ENCODE measurements around the gene NDUFA8.

Gene NDUFA8

DNA sequence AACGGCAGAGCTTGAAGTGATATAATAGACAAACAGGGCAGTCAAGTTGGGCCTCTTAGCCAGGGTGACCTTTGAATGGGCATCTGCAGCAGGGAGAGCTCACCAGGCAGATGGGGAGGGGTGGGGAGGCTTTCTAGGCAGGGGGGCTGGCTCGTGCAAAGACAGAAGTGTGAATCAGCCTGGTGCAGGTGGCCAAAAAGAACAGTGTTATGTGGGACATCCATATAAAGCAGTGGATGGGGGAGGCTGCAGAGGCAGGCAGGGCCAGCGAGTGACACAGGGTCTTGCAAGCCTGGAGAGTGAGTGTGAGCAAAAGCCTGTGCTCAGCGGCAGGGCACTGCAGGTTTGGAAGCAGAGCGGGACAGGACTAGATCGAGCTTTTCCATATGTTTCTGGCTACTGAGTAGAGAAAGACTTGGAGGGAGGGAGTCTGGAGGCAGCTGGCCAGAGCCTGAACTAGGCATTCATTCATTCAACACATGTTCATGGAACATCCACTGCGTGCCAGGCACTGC lies 52.2 kb downstream of the NDUFA8 start:
- Histone ChIP-seq H3K36me3 (ENCODE audit: control insufficient read depth in 1 of 2, insufficient read depth in 2 of 2, low read length in 2 of 2) (no peaks in the 10 kb centered on the region), H3K27ac (ENCODE audit: low read length) (no peak overlapping the region), H3K4me3 (ENCODE audit: low read depth in 1 of 2, low read length in 2 of 2) (no peak overlapping the region), H3K9me3 (ENCODE audit: control insufficient read depth in 1 of 2, low read length in 2 of 2) (peaks cover 0 to 3% of the 10 kb centered on the region in 2 donors), H3K4me1 (ENCODE audit: control insufficient read depth in 1 of 2, insufficient read depth in 2 of 2, low read length in 2 of 2) (peaks cover 0 to 20% of the 10 kb centered on the region in 2 donors), H3K27me3 (ENCODE audit: low read depth, low read length) (no peaks in the 10 kb centered on the region)

- peaks cover 0 to 20% of the 10 kb centered on the region in 2 donors for H3K4me1 ChIP-seq (ENCODE audit: control insufficient read depth in 1 of 2, insufficient read depth in 2 of 2, low read length in 2 of 2)
- no peak overlapping the region for H3K4me3 ChIP-seq (ENCODE audit: low read depth in 1 of 2, low read length in 2 of 2)
- no peaks in the 10 kb centered on the region for H3K27me3 ChIP-seq (ENCODE audit: low read depth, low read length)
- H3K36me3 ChIP-seq (ENCODE audit: control insufficient read depth in 1 of 2, insufficient read depth in 2 of 2, low read length in 2 of 2), result no peaks in the 10 kb centered on the region
- peaks cover 0 to 3% of the 10 kb centered on the region in 2 donors for H3K9me3 ChIP-seq (ENCODE audit: control insufficient read depth in 1 of 2, low read length in 2 of 2)
- H3K27ac ChIP-seq (ENCODE audit: low read length), result no peak overlapping the region
These were observed 53.0 kb downstream of the NDUFA8 start for GRCh38 chr9:122106576-122106975.

GRCh38 chr9:122103985-122104384 lies 55.6 kb downstream of the NDUFA8 start:
- peaks cover 0 to 3% of the 10 kb centered on the region in 2 donors for H3K9me3 ChIP-seq (ENCODE audit: control insufficient read depth in 1 of 2, low read length in 2 of 2)
- H3K27me3 ChIP-seq (ENCODE audit: low read depth, low read length), result no peaks in the 10 kb centered on the region
- no peaks in the 10 kb centered on the region for H3K36me3 ChIP-seq (ENCODE audit: control insufficient read depth in 1 of 2, insufficient read depth in 2 of 2, low read length in 2 of 2)
- H3K27ac ChIP-seq (ENCODE audit: low read length), result no peak overlapping the region
- no peak overlapping the region for H3K4me3 ChIP-seq (ENCODE audit: low read depth in 1 of 2, low read length in 2 of 2)
- H3K4me1 ChIP-seq (ENCODE audit: control insufficient read depth in 1 of 2, insufficient read depth in 2 of 2, low read length in 2 of 2), result peaks cover 0 to 26% of the 10 kb centered on the region in 2 donors

DNA sequence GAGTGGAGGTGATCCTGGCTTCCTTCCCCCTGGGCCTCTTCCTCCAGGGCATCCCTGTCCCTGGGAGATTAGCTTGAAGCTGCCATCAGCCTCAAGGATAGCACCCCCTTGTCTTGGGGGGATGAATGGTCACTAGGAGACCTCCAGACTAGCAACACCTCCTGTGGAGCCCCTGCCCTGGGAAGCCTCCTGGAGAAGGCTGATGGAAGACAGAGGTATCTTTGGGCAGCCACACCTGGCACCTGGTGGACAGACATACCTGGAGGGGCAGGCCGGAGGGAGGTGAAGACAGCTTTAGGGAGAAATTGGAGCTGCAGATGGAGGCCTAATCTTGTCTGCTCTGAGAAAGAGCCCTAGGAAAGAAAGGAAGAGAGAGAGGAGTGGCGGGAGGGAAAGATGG lies 57.4 kb downstream of the NDUFA8 start:
- H3K36me3 ChIP-seq (ENCODE audit: control insufficient read depth in 1 of 2, insufficient read depth in 2 of 2, low read length in 2 of 2), result no peaks in the 10 kb centered on the region
- no peaks in the 10 kb centered on the region for H3K27me3 ChIP-seq (ENCODE audit: low read depth, low read length)
- peaks cover 0 to 3% of the 10 kb centered on the region in 2 donors for H3K9me3 ChIP-seq (ENCODE audit: control insufficient read depth in 1 of 2, low read length in 2 of 2)
- H3K27ac ChIP-seq (ENCODE audit: low read length), result no peak overlapping the region
- no peak overlapping the region for H3K4me3 ChIP-seq (ENCODE audit: low read depth in 1 of 2, low read length in 2 of 2)
- H3K4me1 ChIP-seq (ENCODE audit: control insufficient read depth in 1 of 2, insufficient read depth in 2 of 2, low read length in 2 of 2), result peaks cover 0 to 18% of the 10 kb centered on the region in 2 donors

DNA sequence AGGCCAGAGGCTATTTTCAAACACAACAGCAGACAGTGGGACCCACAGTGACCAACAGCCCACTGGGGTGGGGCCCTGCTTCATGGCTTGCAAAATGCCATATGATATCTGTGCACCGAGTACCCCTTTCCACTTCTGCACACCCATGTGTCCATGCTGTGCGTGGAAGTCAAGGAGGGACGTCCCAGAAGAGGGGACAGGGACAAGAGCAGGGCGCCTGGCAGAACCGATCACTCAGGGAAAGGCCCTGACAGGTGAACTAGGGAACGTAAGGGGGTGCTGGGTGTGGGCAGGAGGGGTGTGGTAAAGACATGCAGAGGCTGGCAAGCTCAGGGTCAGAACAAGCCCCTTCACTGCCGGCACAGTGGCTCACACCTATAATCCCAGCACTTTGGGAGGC lies 58.8 kb downstream of the NDUFA8 start:
- Histone ChIP-seq H3K9me3 (ENCODE audit: control insufficient read depth in 1 of 2, low read length in 2 of 2) (peaks cover 0 to 3% of the 10 kb centered on the region in 2 donors), H3K4me1 (ENCODE audit: control insufficient read depth in 1 of 2, insufficient read depth in 2 of 2, low read length in 2 of 2) (peaks cover 0 to 6% of the 10 kb centered on the region in 2 donors), H3K27me3 (ENCODE audit: low read depth, low read length) (no peaks in the 10 kb centered on the region), H3K4me3 (ENCODE audit: low read depth in 1 of 2, low read length in 2 of 2) (no peak overlapping the region), H3K36me3 (ENCODE audit: control insufficient read depth in 1 of 2, insufficient read depth in 2 of 2, low read length in 2 of 2) (no peaks in the 10 kb centered on the region), H3K27ac (ENCODE audit: low read length) (no peak overlapping the region)

DNA sequence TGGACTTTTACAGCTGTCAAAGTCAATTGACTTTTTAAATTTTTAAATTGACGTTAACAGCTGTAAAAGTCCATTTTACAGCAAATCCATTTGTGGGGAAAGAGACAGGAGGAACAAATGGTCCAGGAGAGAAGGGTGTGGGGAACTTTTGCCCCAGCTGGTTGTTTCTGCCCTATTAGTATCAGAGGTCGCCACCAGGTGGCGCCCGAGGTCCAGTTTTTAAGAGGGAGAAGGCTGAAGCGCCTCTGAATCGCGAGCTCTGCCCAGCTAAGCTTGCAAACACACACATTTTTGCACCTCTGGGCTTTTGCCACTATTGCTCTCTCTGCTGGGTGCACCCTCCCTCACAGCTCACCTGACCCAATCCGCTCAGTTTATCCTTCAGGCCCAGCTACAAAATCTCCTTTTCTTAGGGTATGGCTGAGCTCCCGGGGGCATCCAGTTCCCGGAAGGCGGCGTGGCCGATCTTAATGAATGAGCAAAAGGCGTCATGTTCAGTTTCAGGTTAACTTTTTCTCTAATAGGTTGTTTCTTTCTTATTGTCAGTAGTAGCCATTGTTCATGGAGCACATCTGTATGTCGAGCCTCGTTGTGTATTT lies 60.2 kb downstream of the NDUFA8 start:
- peaks cover 0 to 12% of the 10 kb centered on the region in 2 donors for H3K4me1 ChIP-seq (ENCODE audit: control insufficient read depth in 1 of 2, insufficient read depth in 2 of 2, low read length in 2 of 2)
- no peaks in the 10 kb centered on the region for H3K36me3 ChIP-seq (ENCODE audit: control insufficient read depth in 1 of 2, insufficient read depth in 2 of 2, low read length in 2 of 2)
- H3K4me3 ChIP-seq (ENCODE audit: low read depth in 1 of 2, low read length in 2 of 2), result no peak overlapping the region
- peaks cover 0 to 2% of the 10 kb centered on the region in 2 donors for H3K9me3 ChIP-seq (ENCODE audit: control insufficient read depth in 1 of 2, low read length in 2 of 2)
- H3K27ac ChIP-seq (ENCODE audit: low read length), result no peak overlapping the region
- H3K27me3 ChIP-seq (ENCODE audit: low read depth, low read length), result no peaks in the 10 kb centered on the region

- Histone ChIP-seq H3K9me3 (ENCODE audit: control insufficient read depth in 1 of 2, low read length in 2 of 2) (no peaks in the 10 kb centered on the region), H3K36me3 (ENCODE audit: control insufficient read depth in 1 of 2, insufficient read depth in 2 of 2, low read length in 2 of 2) (no peaks in the 10 kb centered on the region), H3K4me3 (ENCODE audit: low read depth in 1 of 2, low read length in 2 of 2) (no peak overlapping the region), H3K27me3 (ENCODE audit: low read depth, low read length) (no peaks in the 10 kb centered on the region), H3K4me1 (ENCODE audit: control insufficient read depth in 1 of 2, insufficient read depth in 2 of 2, low read length in 2 of 2) (peaks cover 0 to 16% of the 10 kb centered on the region in 2 donors), H3K27ac (ENCODE audit: low read length) (no peak overlapping the region)
These were observed 61.8 kb downstream of the NDUFA8 start for GRCh38 chr9:122097679-122098315.

GRCh38 chr9:122096620-122097415 lies 62.8 kb downstream of the NDUFA8 start:
- no peaks in the 10 kb centered on the region for H3K9me3 ChIP-seq (ENCODE audit: control insufficient read depth in 1 of 2, low read length in 2 of 2)
- no peaks in the 10 kb centered on the region for H3K36me3 ChIP-seq (ENCODE audit: control insufficient read depth in 1 of 2, insufficient read depth in 2 of 2, low read length in 2 of 2)
- H3K4me1 ChIP-seq (ENCODE audit: control insufficient read depth in 1 of 2, insufficient read depth in 2 of 2, low read length in 2 of 2), result peaks cover 3 to 23% of the 10 kb centered on the region in 2 donors
- H3K27ac ChIP-seq (ENCODE audit: low read length), result no peak overlapping the region
- no peak overlapping the region for H3K4me3 ChIP-seq (ENCODE audit: low read depth in 1 of 2, low read length in 2 of 2)
- no peaks in the 10 kb centered on the region for H3K27me3 ChIP-seq (ENCODE audit: low read depth, low read length)

DNA sequence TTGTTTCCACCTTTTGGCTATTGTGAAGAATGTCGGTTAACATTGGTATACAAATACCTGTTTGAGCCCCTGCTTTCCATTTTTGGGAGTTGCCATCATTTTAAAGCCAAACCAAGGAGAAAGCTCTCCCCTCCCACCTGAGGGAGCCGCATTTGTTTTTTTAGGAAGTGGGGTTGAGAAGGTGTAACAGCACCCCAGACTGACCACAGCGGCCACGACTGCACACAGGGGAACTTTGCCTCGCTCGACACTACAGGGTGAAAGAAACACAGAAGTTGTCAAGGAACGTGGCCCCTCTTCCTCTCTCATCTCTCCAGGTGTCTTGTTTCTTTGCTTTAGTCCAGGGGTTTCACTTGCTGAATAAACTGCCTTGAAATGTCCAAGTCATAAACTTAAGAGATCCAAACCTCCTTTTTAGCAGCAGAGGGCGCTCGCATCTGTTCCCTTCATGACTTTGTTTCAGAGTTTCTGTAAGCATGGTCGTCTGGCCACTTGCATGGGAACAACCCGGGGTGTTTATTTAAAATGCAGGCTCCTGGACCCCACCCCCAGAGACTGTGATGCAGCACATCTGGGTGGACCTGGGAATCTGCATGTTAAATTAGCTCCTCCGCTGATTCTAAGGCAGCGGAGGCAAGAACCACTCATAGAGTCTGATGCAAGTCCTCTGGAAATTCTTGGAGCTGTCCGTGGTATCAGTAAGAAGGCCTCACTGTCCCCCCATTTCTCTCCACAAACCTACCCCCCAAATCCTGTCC lies 64.4 kb downstream of the NDUFA8 start:
- H3K36me3 ChIP-seq (ENCODE audit: control insufficient read depth in 1 of 2, insufficient read depth in 2 of 2, low read length in 2 of 2), result no peaks in the 10 kb centered on the region
- H3K4me3 ChIP-seq (ENCODE audit: low read depth in 1 of 2, low read length in 2 of 2), result no peak overlapping the region
- no peaks in the 10 kb centered on the region for H3K9me3 ChIP-seq (ENCODE audit: control insufficient read depth in 1 of 2, low read length in 2 of 2)
- no peak overlapping the region for H3K27ac ChIP-seq (ENCODE audit: low read length)
- peaks cover 6 to 39% of the 10 kb centered on the region in 2 donors for H3K4me1 ChIP-seq (ENCODE audit: control insufficient read depth in 1 of 2, insufficient read depth in 2 of 2, low read length in 2 of 2)
- H3K27me3 ChIP-seq (ENCODE audit: low read depth, low read length), result no peaks in the 10 kb centered on the region
